DMS153 (cell line): ENCODE results near the gene TMEM170B.

ENCODE experiments used
- DNase-seq: peaks from one replicate; lab custom pipeline; 2025; lab: John Stamatoyannopoulos, UW

The TMEM170B gene

GRCh38 chr6:11616200-11616611, 78.7 kb downstream of the TMEM170B start:
- no peak for DNase-seq

GRCh38 chr6:11618533-11618932, 81.0 kb downstream of the TMEM170B start:
- no peak for DNase-seq

- DNase-seq = no peak
Observed at GRCh38 chr6:11621119-11621518, 83.6 kb downstream of the TMEM170B start.

- DNase-seq = no peak
Observed at GRCh38 chr6:11622156-11622555, 84.6 kb downstream of the TMEM170B start.

- no peak for DNase-seq
Observed at GRCh38 chr6:11623272-11623671, 85.7 kb downstream of the TMEM170B start.

- DNase-seq = no peak
Observed at GRCh38 chr6:11625302-11625701, 87.8 kb downstream of the TMEM170B start.

GRCh38 chr6:11626356-11626755, 88.8 kb downstream of the TMEM170B start:
- DNase-seq = no peak

- DNase-seq = no peak
Observed at GRCh38 chr6:11628562-11628961, 91.0 kb downstream of the TMEM170B start.

- DNase-seq = no peak
Observed at GRCh38 chr6:11631008-11631407, 93.5 kb downstream of the TMEM170B start.

GRCh38 chr6:11631539-11631938, 94.0 kb downstream of the TMEM170B start:
- no peak for DNase-seq

GRCh38 chr6:11632231-11632630, 94.7 kb downstream of the TMEM170B start:
- DNase-seq = no peak

- no peak for DNase-seq
Observed at GRCh38 chr6:11632795-11633511, 95.4 kb downstream of the TMEM170B start.
